Measurements from ENCODE around the gene CKLF. TPM values are rescaled to one million over a fixed set of nuclear protein-coding genes. Genes with fewer than 3 reads are reported as not detected.

The CKLF gene
- total and polyA plus RNA-seq, 2 donors from 2014 or later = 28.7 to 42.4 TPM

GRCh38 chr16:66549284-66550131, 2.9 kb upstream of the CKLF start, which contains the start of gene TK2:
TSS of gene TK2 (minus strand) at chr16:66550122. CDS start at chr16:66550061, 61 bp downstream.
- H3K9me3 ChIP-seq (ENCODE audit: control insufficient read depth in 2 of 3, insufficient read depth in 1 of 3, low read length in 3 of 3) = no peaks in the 10 kb centered on the region
- no peak for TF ChIP-seq CTCF (IDR thresholded peaks at IDR 0.05; ENCODE audit: borderline replicate concordance, extremely low read depth, insufficient read depth)
- DNase-seq (peak; percentile 86 to 94 (median 89)), FAIRE-seq (no peak)
- H3K9ac ChIP-seq (ENCODE audit: low read length in 3 of 3) = peak within 1 kb of the TSS; percentile 57 to 98 (median 94)
- no peaks in the 10 kb centered on the region for H3K36me3 ChIP-seq (ENCODE audit: control insufficient read depth in 2 of 3, insufficient read depth in 3 of 3, low read length in 3 of 3)
- H3K27ac ChIP-seq (ENCODE audit: low read depth in 2 of 2, low read length in 2 of 2) = peak within 1 kb of the TSS; percentile 93 to 95
- peak within 1 kb of the TSS; percentile 67 to 88 (median 83) for H3K4me3 ChIP-seq (ENCODE audit: low read length in 3 of 3)
- peaks cover 0 to 23% (median 16%) of the 10 kb centered on the region in 3 donors for H3K4me1 ChIP-seq (ENCODE audit: control insufficient read depth in 2 of 3, insufficient read depth in 2 of 3, low read depth in 1 of 3, low read length in 3 of 3)
- no peaks in the 10 kb centered on the region for H3K27me3 ChIP-seq (ENCODE audit: control insufficient read depth, insufficient read depth, low read length)
- intact Hi-C loops (cut with DNase I) = no loop called here

GRCh38 chr16:66551348-66551759, 1.0 kb upstream of the CKLF start:
- no peaks in the 10 kb centered on the region for H3K27me3 ChIP-seq (ENCODE audit: control insufficient read depth, insufficient read depth, low read length)
- peak overlapping the region in 1 of 2 donors; percentile 13 for H3K27ac ChIP-seq (ENCODE audit: low read depth in 2 of 2, low read length in 2 of 2)
- TF ChIP-seq CTCF (IDR thresholded peaks at IDR 0.05; ENCODE audit: borderline replicate concordance, extremely low read depth, insufficient read depth) = no peak
- H3K36me3 ChIP-seq (ENCODE audit: control insufficient read depth in 2 of 3, insufficient read depth in 3 of 3, low read length in 3 of 3) = no peaks in the 10 kb centered on the region
- H3K9ac ChIP-seq (ENCODE audit: low read length in 3 of 3) = peak overlapping the region in 1 of 3 donors; percentile 99
- no peak overlapping the region for H3K4me3 ChIP-seq (ENCODE audit: low read length in 3 of 3)
- FAIRE-seq (no peak), DNase-seq (peak in 4 of 5 donors; percentile 26 to 64 (median 51))
- intact Hi-C loops (cut with DNase I) = no loop called here
- peaks cover 0 to 23% (median 16%) of the 10 kb centered on the region in 3 donors for H3K4me1 ChIP-seq (ENCODE audit: control insufficient read depth in 2 of 3, insufficient read depth in 2 of 3, low read depth in 1 of 3, low read length in 3 of 3)
- no peaks in the 10 kb centered on the region for H3K9me3 ChIP-seq (ENCODE audit: control insufficient read depth in 2 of 3, insufficient read depth in 1 of 3, low read length in 3 of 3)

- intact Hi-C loops (cut with DNase I) = no loop called here
- Histone ChIP-seq H3K4me3 (ENCODE audit: low read length in 3 of 3) (peak overlapping the region; percentile 88 to 95 (median 88)), H3K4me1 (ENCODE audit: control insufficient read depth in 2 of 3, insufficient read depth in 2 of 3, low read depth in 1 of 3, low read length in 3 of 3) (peaks cover 0 to 23% (median 16%) of the 10 kb centered on the region in 3 donors), H3K9me3 (ENCODE audit: control insufficient read depth in 2 of 3, insufficient read depth in 1 of 3, low read length in 3 of 3) (no peaks in the 10 kb centered on the region), H3K27ac (ENCODE audit: low read depth in 2 of 2, low read length in 2 of 2) (peak overlapping the region; percentile 97), H3K9ac (ENCODE audit: low read length in 3 of 3) (peak overlapping the region; percentile 90 to 99 (median 91)), H3K36me3 (ENCODE audit: control insufficient read depth in 2 of 3, insufficient read depth in 3 of 3, low read length in 3 of 3) (no peaks in the 10 kb centered on the region), H3K27me3 (ENCODE audit: control insufficient read depth, insufficient read depth, low read length) (no peaks in the 10 kb centered on the region)
- peak in 1 of 5 donors; percentile 60 for DNase-seq
- FAIRE-seq = no peak
- no peak for TF ChIP-seq CTCF (IDR thresholded peaks at IDR 0.05; ENCODE audit: borderline replicate concordance, extremely low read depth, insufficient read depth)
These were observed 539 bp upstream of the CKLF start for GRCh38 chr16:66551788-66552285.
